GM10248 (cell line): ENCODE measurements around the gene WDR70.
"Not testable (repeated sequence)": the region's sequence is repeated elsewhere in the genome, so short reads cannot be mapped to it uniquely, and the experiment has no call there.

Experiments
- CTCF ChIA-PET: fragments of 300-600 bp; sonication (Branson Sonifier 250); formaldehyde crosslinking; extraction: SDS; loops from one replicate; lab custom pipeline; 2021; ENCODE audit warnings: antibody characterized with exemption; lab: Yijun Ruan, JAX
- POLR2A ChIA-PET: fragments of 350-650 bp; sonication (Branson Sonifier 250); formaldehyde crosslinking; extraction: SDS; loops from one replicate; lab custom pipeline; 2020; ENCODE audit warnings: antibody characterized with exemption; lab: Yijun Ruan, JAX
- DNase-seq: peaks from one replicate; pipeline ENCODE4 v3.0.0; 2012; ENCODE audit errors: extremely low spot score
- CTCF ChIP-seq: IDR thresholded peaks from 2 replicates; pipeline ENCODE4 v1.5.1; 2012; ENCODE audit warnings: mild to moderate bottlenecking, low read depth; ENCODE audit errors: extremely low read depth, missing control alignments, control extremely low read depth

The WDR70 gene

GRCh38 chr5:37506241-37506640, 127.1 kb downstream of the WDR70 start:
- DNase-seq: no peak
- CTCF ChIA-PET: no interaction called here
- POLR2A ChIA-PET: no interaction called here
- TF ChIP-seq CTCF: no peak

- no peak for DNase-seq
- ChIA-PET CTCF (no interaction called here), POLR2A (no interaction called here)
- no peak for TF ChIP-seq CTCF
These were observed 127.6 kb downstream of the WDR70 start for GRCh38 chr5:37506722-37507121.

DNA sequence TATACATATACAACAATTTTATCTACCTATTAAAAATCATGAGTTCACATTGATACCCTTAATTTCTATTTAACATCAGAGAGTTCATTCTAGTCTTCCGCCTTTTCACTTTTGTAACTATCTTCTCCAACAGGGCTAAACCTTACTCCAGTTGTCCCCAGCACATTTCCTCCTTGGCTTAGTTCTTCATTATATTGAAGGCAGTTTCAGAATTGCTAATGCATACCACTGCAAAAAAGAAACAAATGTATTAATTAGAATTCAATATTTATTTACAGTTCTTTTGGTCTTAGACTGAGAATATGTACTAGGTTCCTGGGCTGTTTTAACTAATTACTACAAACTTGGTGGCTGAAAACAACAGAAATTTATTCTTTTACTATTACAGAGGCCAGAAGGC, 132.5 kb downstream of the WDR70 start:
- no peak for DNase-seq
- no peak for TF ChIP-seq CTCF
- ChIA-PET CTCF (no interaction called here), POLR2A (no interaction called here)

- POLR2A ChIA-PET: no interaction called here
- CTCF ChIA-PET: no interaction called here
- no peak for TF ChIP-seq CTCF
- DNase-seq: no peak
These were observed 135.8 kb downstream of the WDR70 start for GRCh38 chr5:37514946-37515345.

GRCh38 chr5:37517686-37518085, 138.6 kb downstream of the WDR70 start:
- no peak for TF ChIP-seq CTCF
- no peak for DNase-seq
- CTCF ChIA-PET: no interaction called here
- POLR2A ChIA-PET: no interaction called here

DNA sequence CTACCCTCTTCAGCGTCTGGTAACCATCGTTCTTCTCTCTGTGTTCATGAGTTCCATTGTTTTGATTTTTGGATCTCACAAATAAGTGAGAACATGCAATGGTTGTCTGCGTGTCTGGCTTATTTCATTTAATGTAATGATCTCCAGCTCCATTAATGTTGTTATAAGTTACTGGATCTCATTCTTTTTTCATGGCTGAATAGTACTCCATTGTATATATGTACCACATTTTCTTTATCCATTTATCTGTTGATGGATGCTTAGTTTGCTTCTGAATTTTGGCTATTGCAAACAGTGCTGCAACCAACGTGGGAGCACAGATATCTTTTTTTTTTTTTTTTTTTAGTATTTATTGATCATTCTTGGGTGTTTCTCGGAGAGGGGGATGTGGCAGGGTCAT, 139.2 kb downstream of the WDR70 start:
- CTCF ChIA-PET, DNase-seq, POLR2A ChIA-PET: not testable (repeated sequence)

DNA sequence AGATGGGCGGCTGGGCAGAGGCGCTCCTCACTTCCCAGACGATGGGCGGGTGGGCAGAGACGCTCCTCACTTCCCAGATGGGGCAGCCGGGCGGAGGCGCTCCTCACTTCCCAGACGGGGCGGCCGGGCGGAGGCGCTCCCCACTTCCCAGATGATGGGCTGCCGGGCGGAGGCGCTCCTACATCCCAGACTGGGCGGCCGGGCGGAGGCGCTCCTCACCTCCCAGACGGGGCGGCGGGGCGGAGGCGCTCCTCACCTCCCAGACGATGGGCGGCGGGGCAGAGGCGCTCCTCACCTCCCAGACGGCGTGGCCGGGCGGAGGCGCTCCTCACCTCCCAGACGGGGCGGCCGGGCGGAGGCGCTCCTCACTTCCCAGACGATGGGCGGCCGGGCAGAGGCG, 140.2 kb downstream of the WDR70 start:
- no peak for DNase-seq
- ChIA-PET CTCF (no interaction called here), POLR2A (no interaction called here)
- no peak for TF ChIP-seq CTCF
